CD4-positive, alpha-beta T cell treated with Interleukin-2 at 100 ng/mL for 4 hours (primary cell): ENCODE measurements around the gene SAMD4A.
A peak's percentile ranks its signal among the peaks of the same experiment; 100 is the strongest.

Experiments used
- DNase-seq: peaks from one replicate; pipeline ENCODE4 v3.0.0-alpha.2; 2020; ENCODE audit warnings: low spot score

SAMD4A gene

GRCh38 chr14:54567224-54567638, 303 bp downstream of the SAMD4A start:
- no peak for DNase-seq

- DNase-seq: peak; percentile 30
These were observed 972 bp downstream of the SAMD4A start for GRCh38 chr14:54567639-54568561.

GRCh38 chr14:54568821-54569595, 2.1 kb downstream of the SAMD4A start:
- DNase-seq: no peak

GRCh38 chr14:54570047-54570446, 3.1 kb downstream of the SAMD4A start:
- no peak for DNase-seq

GRCh38 chr14:54570631-54571415, 3.9 kb downstream of the SAMD4A start:
- no peak for DNase-seq

- DNase-seq: no peak
These were observed 5.4 kb downstream of the SAMD4A start for GRCh38 chr14:54572316-54572715.

GRCh38 chr14:54574528-54574927, 7.6 kb downstream of the SAMD4A start:
- no peak for DNase-seq

- no peak for DNase-seq
These were observed 10.6 kb downstream of the SAMD4A start for GRCh38 chr14:54577494-54577893.

GRCh38 chr14:54577977-54578376, 11.0 kb downstream of the SAMD4A start:
- no peak for DNase-seq

GRCh38 chr14:54579621-54580020, 12.7 kb downstream of the SAMD4A start:
- DNase-seq: no peak

GRCh38 chr14:54580933-54581332, 14.0 kb downstream of the SAMD4A start:
- DNase-seq: no peak

- DNase-seq: no peak
These were observed 15.4 kb downstream of the SAMD4A start for GRCh38 chr14:54582334-54582733.

GRCh38 chr14:54584097-54584496, 17.2 kb downstream of the SAMD4A start:
- DNase-seq: no peak

GRCh38 chr14:54585214-54585613, 18.3 kb downstream of the SAMD4A start:
- no peak for DNase-seq

GRCh38 chr14:54589076-54589475, 22.1 kb downstream of the SAMD4A start:
- DNase-seq: no peak

GRCh38 chr14:54589843-54590242, 22.9 kb downstream of the SAMD4A start:
- no peak for DNase-seq

GRCh38 chr14:54590481-54590880, 23.6 kb downstream of the SAMD4A start:
- DNase-seq: no peak

GRCh38 chr14:54591461-54591860, 24.5 kb downstream of the SAMD4A start:
- no peak for DNase-seq

GRCh38 chr14:54591866-54592265, 24.9 kb downstream of the SAMD4A start:
- no peak for DNase-seq

GRCh38 chr14:54593860-54594259, 26.9 kb downstream of the SAMD4A start:
- DNase-seq: no peak

GRCh38 chr14:54594537-54594936, 27.6 kb downstream of the SAMD4A start:
- DNase-seq: no peak

GRCh38 chr14:54597795-54598443, 31.0 kb downstream of the SAMD4A start:
- no peak for DNase-seq
